ENCODE measurements around the gene WHRN. TPM values are rescaled to one million over a fixed set of nuclear protein-coding genes. Genes with fewer than 3 reads are reported as not detected.

Gene WHRN
- total and polyA plus RNA-seq, 9 of the 15 experiments (the other 6 are each of a cell fraction or from before 2014, with no cell fraction given), result 0.31 to 14.1 (median 3.0) TPM

DNA sequence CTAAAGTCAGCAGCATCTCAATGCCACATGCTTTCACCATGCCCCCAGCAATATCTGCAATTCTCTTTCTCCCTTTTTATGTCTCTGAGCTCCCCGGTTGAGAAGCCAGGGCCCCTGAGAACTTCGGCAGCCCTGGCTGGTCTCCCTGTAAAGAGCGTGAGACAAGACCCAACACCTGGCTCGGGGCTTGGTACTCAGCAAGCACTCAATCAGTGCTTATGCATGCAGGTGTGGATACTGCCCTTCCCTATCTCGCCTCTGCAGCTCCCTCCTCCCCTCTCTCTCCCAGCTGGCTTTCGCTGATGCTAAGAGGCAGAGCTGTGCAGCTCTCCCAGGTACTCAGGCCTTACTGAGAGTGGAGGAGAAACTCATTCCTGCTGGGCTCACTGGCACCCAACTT lies 75.8 kb downstream of the WHRN start:
- POLR2A ChIA-PET, result interaction anchor here (0.9 to 1.2 kb wide), 2 partner anchors 10 to 50 kb away, joined by 4 to 5 read pairs; no protein-coding TSS in a partner anchor
- WGBS (ENCODE audit: insufficient coverage, low coverage, missing lambda C conversion rate), result 38% methylated on average over 4 of the region's 6 CpGs
- Histone ChIP-seq H4K20me1 (replicated peaks; ENCODE audit: control insufficient read depth, insufficient read depth, low read length) (peaks cover 5% of the 10 kb centered on the region; the same call in 1 of the 2 replicates), H3K4me2 (ENCODE audit: insufficient read depth, low read length) (no peak overlapping the region), H3K27ac (ENCODE audit: extremely low read depth, low read depth, low read length) (no peak overlapping the region), H3K4me3 (no peak overlapping the region), H3K9me1 (ENCODE audit: control insufficient read depth, insufficient read depth, low read length) (peaks cover 6% of the 10 kb centered on the region), H3K9ac (ENCODE audit: insufficient read depth in 1 of 2, low read depth in 2 of 2, low read length in 2 of 2) (no peak overlapping the region), H3K9me3 (replicated peaks; ENCODE audit: control insufficient read depth, insufficient read depth, low read depth, low read length) (no peaks in the 10 kb centered on the region), H3K4me1 (replicated peaks in 1 of 2; ENCODE audit: control insufficient read depth in 2 of 2, insufficient read depth in 2 of 2, low read length in 2 of 2) (peaks cover 3 to 7% of the 10 kb centered on the region in 2 experiments; a peak in 4 of 5 replicates), H3K79me2 (ENCODE audit: control insufficient read depth, insufficient read depth, low read length) (no peaks in the 10 kb centered on the region), H3K36me3 (ENCODE audit: control insufficient read depth, insufficient read depth, low read length) (no peaks in the 10 kb centered on the region), H2AFZ (ENCODE audit: low read depth, low read length) (no peak overlapping the region), H3K27me3 (ENCODE audit: control insufficient read depth in 2 of 2, insufficient read depth in 2 of 2, low read length in 2 of 2) (no peaks in the 10 kb centered on the region; a peak in 1 of 5 replicates)
- in situ Hi-C loops (cut with MboI), result no loop called here
- intact Hi-C loops (cut with micrococcal nuclease), result no loop called here
- FAIRE-seq (no peak), ATAC-seq (0 out of 3 replicates have a peak, but pooled peaks have one; percentile 32), DNase-seq (ENCODE audit: extremely low read depth in 1 of 4, low spot score in 3 of 4) (no peak)
- TF ChIP-seq RBM22 (IDR thresholded peaks at IDR 0.05; ENCODE audit: low read depth, low read length, poor library complexity, severe bottlenecking) (no peak), ZKSCAN8 (CRISPR knock-in tag; IDR thresholded peaks at IDR 0.05) (0 out of 2 replicates have a peak, but pooled peaks have one; percentile 57)
- CTCF ChIA-PET (ENCODE audit: low intra/inter-chr PET ratio), result no interaction called here
- no TSS peak for BruUV-seq (replicated peaks)

DNA sequence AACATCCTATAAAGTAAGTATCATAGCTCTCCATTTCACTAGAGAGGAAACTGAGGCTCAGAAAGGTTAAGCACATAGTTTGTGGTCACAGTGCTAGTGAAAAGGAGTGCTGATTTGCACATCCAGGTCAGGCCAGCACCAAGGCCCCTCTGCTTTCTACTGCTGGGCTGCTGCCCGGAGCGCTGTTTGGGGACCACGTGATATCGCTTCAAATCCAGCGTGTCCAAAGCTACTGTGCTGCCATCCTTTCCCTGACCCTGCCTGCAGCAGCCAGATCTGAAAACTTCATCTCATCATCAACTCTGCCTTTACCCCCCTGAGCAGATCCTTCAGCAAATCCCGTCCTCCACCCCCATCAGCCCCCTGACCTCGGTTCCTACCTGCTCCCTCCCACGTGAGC lies 76.8 kb downstream of the WHRN start:
- no peak overlapping the region for H3K4me2 ChIP-seq (ENCODE audit: insufficient read depth, low read length)
- no peaks in the 10 kb centered on the region for H3K36me3 ChIP-seq (ENCODE audit: control insufficient read depth, insufficient read depth, low read length)
- in situ Hi-C loops (cut with MboI), result no loop called here
- FAIRE-seq (no peak), DNase-seq (ENCODE audit: extremely low read depth in 1 of 4, low spot score in 3 of 4) (no peak), ATAC-seq (no peak)
- WGBS (ENCODE audit: insufficient coverage, low coverage, missing lambda C conversion rate), result 58% methylated on average over 8 of the region's 8 CpGs
- ChIA-PET CTCF (ENCODE audit: low intra/inter-chr PET ratio) (no interaction called here), POLR2A (interaction anchor here (0.6 to 1.4 kb wide), 4 partner anchors 8 to 259 kb away, joined by 3 to 5 read pairs (median 4); no protein-coding TSS in a partner anchor)
- no peaks in the 10 kb centered on the region for H3K79me2 ChIP-seq (ENCODE audit: control insufficient read depth, insufficient read depth, low read length)
- H4K20me1 ChIP-seq (replicated peaks; ENCODE audit: control insufficient read depth, insufficient read depth, low read length), result peaks cover 5% of the 10 kb centered on the region; the same call in 1 of the 2 replicates
- no peak overlapping the region for H3K9ac ChIP-seq (ENCODE audit: insufficient read depth in 1 of 2, low read depth in 2 of 2, low read length in 2 of 2)
- H3K4me3 ChIP-seq, result no peak overlapping the region
- H3K9me1 ChIP-seq (ENCODE audit: control insufficient read depth, insufficient read depth, low read length), result peaks cover 6% of the 10 kb centered on the region
- no TSS peak for BruUV-seq (replicated peaks)
- H3K9me3 ChIP-seq (replicated peaks; ENCODE audit: control insufficient read depth, insufficient read depth, low read depth, low read length), result no peaks in the 10 kb centered on the region
- no peak overlapping the region for H3K27ac ChIP-seq (ENCODE audit: extremely low read depth, low read depth, low read length)
- no peaks in the 10 kb centered on the region; a peak in 1 of 5 replicates for H3K27me3 ChIP-seq (ENCODE audit: control insufficient read depth in 2 of 2, insufficient read depth in 2 of 2, low read length in 2 of 2)
- intact Hi-C loops (cut with micrococcal nuclease), result no loop called here
- no peak overlapping the region for H2AFZ ChIP-seq (ENCODE audit: low read depth, low read length)
- H3K4me1 ChIP-seq (replicated peaks in 1 of 2; ENCODE audit: control insufficient read depth in 2 of 2, insufficient read depth in 2 of 2, low read length in 2 of 2), result peaks cover 3 to 7% of the 10 kb centered on the region in 2 experiments; a peak in 4 of 5 replicates
- TF ChIP-seq TCF7L2 (IDR thresholded peaks at IDR 0.05; ENCODE audit: low read depth, low read length), result no peak
- TF ChIP-seq, protein P1, sequence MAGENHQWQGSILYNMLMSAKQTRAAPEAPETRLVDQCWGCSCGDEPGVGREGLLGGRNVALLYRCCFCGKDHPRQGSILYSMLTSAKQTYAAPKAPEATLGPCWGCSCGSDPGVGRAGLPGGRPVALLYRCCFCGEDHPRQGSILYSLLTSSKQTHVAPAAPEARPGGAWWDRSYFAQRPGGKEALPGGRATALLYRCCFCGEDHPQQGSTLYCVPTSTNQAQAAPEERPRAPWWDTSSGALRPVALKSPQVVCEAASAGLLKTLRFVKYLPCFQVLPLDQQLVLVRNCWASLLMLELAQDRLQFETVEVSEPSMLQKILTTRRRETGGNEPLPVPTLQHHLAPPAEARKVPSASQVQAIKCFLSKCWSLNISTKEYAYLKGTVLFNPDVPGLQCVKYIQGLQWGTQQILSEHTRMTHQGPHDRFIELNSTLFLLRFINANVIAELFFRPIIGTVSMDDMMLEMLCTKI (IDR thresholded peaks at IDR 0.05; ENCODE audit: partially characterized antibody), result no peak
- TF ChIP-seq IFI16 (CRISPR knock-in tag; IDR thresholded peaks at IDR 0.05), result no peak
- TF ChIP-seq, protein P2, sequence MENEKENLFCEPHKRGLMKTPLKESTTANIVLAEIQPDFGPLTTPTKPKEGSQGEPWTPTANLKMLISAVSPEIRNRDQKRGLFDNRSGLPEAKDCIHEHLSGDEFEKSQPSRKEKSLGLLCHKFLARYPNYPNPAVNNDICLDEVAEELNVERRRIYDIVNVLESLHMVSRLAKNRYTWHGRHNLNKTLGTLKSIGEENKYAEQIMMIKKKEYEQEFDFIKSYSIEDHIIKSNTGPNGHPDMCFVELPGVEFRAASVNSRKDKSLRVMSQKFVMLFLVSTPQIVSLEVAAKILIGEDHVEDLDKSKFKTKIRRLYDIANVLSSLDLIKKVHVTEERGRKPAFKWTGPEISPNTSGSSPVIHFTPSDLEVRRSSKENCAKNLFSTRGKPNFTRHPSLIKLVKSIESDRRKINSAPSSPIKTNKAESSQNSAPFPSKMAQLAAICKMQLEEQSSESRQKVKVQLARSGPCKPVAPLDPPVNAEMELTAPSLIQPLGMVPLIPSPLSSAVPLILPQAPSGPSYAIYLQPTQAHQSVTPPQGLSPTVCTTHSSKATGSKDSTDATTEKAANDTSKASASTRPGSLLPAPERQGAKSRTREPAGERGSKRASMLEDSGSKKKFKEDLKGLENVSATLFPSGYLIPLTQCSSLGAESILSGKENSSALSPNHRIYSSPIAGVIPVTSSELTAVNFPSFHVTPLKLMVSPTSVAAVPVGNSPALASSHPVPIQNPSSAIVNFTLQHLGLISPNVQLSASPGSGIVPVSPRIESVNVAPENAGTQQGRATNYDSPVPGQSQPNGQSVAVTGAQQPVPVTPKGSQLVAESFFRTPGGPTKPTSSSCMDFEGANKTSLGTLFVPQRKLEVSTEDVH (IDR thresholded peaks at IDR 0.05; ENCODE audit: low read depth, partially characterized antibody), result no peak
- TF ChIP-seq RBBP5 (IDR thresholded peaks at IDR 0.05; ENCODE audit: borderline replicate concordance, insufficient read depth, low read length, poor library complexity, severe bottlenecking), result no peak
- TF ChIP-seq, protein P3, sequence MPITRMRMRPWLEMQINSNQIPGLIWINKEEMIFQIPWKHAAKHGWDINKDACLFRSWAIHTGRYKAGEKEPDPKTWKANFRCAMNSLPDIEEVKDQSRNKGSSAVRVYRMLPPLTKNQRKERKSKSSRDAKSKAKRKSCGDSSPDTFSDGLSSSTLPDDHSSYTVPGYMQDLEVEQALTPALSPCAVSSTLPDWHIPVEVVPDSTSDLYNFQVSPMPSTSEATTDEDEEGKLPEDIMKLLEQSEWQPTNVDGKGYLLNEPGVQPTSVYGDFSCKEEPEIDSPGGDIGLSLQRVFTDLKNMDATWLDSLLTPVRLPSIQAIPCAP (CRISPR knock-in tag; IDR thresholded peaks at IDR 0.05; ENCODE audit: borderline replicate concordance), result no peak
- TF ChIP-seq DIDO1 (tag; IDR thresholded peaks at IDR 0.05; ENCODE audit: low read depth), result no peak
- TF ChIP-seq JUNB (CRISPR knock-in tag; conservative IDR thresholded peaks at IDR 0.05), result no peak

Measured in K562 (cell line).